OCI-LY3 (cell line): ENCODE results near the gene MAPK8IP2.

Experiments used
- EZH2phosphoT487 ChIP-seq: fragments of 200-600 bp; shearing (Covaris generic); IDR thresholded peaks from 2 replicates; pipeline ENCODE4 v1.6.1; 2018; ENCODE audit warnings: antibody characterized with exemption, mixed run types, low read depth
- TF ChIP-seq, protein P1 (sequence below): fragments of 200-600, 300-600 bp; sonication (generic); IDR thresholded peaks from 2 replicates; pipeline ENCODE4 v1.5.1; 2014; ENCODE audit warnings: antibody characterized with exemption, low read length, low read depth

DNA sequence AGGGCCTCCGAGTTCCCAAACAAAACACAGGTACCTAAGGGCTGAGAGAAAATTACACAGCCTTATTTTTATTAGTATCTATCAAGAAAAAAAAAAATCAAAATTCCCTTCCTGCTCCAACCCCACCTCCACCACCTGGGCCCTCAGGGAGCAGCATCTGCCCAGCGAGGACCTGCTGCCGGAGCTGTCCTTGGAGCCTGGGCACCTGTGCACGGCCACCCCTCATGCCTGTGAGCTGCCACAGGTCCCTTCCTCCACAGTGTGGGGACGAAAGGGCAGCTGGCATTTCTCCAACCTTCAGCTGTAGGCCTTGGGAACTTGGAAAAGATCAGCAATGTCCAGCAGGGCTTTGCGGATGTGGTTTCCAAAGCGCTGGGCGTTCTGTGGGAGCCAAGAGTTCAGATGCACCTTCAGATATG lies 31.5 kb upstream of the MAPK8IP2 start:
- TF ChIP-seq, protein P1, sequence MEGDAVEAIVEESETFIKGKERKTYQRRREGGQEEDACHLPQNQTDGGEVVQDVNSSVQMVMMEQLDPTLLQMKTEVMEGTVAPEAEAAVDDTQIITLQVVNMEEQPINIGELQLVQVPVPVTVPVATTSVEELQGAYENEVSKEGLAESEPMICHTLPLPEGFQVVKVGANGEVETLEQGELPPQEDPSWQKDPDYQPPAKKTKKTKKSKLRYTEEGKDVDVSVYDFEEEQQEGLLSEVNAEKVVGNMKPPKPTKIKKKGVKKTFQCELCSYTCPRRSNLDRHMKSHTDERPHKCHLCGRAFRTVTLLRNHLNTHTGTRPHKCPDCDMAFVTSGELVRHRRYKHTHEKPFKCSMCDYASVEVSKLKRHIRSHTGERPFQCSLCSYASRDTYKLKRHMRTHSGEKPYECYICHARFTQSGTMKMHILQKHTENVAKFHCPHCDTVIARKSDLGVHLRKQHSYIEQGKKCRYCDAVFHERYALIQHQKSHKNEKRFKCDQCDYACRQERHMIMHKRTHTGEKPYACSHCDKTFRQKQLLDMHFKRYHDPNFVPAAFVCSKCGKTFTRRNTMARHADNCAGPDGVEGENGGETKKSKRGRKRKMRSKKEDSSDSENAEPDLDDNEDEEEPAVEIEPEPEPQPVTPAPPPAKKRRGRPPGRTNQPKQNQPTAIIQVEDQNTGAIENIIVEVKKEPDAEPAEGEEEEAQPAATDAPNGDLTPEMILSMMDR, result no peak
- TF ChIP-seq EZH2phosphoT487, result no peak
